ENCODE data around the gene ESPN.

The ESPN gene

DNA sequence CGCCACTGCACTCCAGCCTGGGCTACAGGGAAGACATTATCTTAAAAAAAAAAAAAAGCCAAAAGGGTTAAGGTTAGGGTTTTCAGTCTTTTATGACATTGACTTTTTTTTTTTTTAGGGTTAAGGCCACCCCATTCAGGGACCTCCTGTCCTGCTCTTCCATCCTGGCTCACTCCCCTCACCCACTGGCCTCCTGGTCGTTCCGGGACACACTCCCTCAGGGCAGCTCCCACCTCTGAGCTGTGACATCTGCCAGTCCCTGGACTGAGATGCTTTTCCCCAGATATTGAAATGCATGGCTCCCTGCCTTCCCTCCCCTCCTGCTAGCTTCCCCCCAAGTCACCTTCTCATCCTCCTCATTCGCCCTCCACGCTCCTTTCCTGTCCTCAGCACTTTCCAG is 57.2 kb downstream of the ESPN start:
- TF ChIP-seq CTCF (IDR thresholded peaks at IDR 0.05; ENCODE audit: borderline replicate concordance, insufficient read depth, low read depth, low read length), result no peak
- no peak overlapping the region for H3K4me3 ChIP-seq (ENCODE audit: low read depth, low read length)

DNA sequence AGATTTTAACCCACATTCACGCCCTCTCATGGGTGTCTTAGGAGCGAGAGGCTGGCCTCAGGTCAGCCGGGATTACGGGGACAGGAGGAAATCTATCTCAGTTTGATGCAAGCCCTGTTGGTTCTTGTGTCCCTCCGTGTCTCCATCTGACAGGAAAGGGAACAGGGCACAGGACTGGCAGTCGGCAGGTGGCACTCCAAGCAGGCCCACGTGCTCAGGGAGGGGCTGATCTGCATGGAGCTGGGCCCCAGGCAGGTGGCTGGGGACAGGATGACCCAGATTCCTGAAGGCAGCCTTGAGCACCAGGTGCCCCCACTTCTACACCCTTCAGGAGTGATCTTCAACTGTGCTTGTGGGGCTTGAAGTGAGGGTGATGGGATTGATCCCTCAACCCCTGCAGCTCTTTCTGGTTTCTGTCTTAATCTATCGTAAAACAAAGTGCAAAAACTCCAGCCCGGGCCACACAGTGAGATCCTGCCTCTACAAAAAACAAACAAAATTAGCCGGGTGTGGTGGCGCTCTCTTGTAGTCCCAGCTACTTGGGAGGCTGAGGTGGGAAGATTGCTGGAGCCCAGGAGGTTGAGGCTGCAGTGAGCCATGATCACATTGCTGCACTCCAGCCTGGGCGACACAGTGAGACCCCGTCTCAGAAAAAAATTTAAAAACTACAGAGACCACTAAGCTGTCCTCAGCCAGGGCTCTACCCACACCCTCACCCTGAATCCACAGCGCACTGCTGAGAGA is 58.6 kb downstream of the ESPN start:
- H3K4me3 ChIP-seq (ENCODE audit: low read depth, low read length), result no peak overlapping the region
- TF ChIP-seq CTCF (IDR thresholded peaks at IDR 0.05; ENCODE audit: borderline replicate concordance, insufficient read depth, low read depth, low read length), result no peak

DNA sequence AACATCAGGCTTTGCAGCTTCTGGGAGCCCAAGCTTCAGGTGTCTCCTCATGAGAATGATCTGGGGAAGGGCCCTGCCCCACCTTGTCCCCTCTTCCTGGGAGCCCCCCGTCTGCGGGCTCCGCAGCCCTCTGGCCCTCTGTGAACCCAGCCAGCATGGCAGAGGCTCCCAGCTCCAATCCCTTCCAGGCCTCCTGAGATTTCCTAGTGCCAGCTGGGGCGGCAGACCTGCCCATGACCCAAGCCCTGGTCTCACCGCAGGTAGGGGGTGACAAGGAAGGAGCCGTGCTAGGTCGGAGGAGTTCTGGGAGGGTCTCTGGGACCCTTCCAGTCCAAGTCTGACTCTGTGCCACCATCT is 59.2 kb downstream of the ESPN start:
- H3K4me3 ChIP-seq (ENCODE audit: low read depth, low read length), result no peak overlapping the region
- TF ChIP-seq CTCF (IDR thresholded peaks at IDR 0.05; ENCODE audit: borderline replicate concordance, insufficient read depth, low read depth, low read length), result no peak

DNA sequence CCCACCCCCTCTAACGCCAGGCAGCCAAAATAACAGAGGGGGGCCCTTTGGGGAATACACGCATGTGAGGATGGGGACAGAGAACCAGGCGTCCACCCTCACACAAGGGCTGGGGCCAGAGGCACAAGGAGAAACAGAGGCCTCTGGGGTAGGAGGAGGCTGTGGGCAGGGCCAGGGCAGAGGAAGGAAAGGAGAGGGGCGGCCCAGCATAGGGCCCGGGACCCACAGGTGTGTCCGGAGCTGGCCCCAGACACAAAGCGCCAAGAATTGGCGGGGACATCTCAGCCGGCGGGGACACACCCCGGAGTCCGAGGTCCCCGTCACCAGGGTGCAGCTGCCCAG is 60.2 kb downstream of the ESPN start:
- H3K4me3 ChIP-seq (ENCODE audit: low read depth, low read length), result no peak overlapping the region
- no peak for TF ChIP-seq CTCF (IDR thresholded peaks at IDR 0.05; ENCODE audit: borderline replicate concordance, insufficient read depth, low read depth, low read length)

- no peak for TF ChIP-seq CTCF (IDR thresholded peaks at IDR 0.05; ENCODE audit: borderline replicate concordance, insufficient read depth, low read depth, low read length)
- no peak overlapping the region for H3K4me3 ChIP-seq (ENCODE audit: low read depth, low read length)
Measured at GRCh38 chr1:6485168-6486101, 60.9 kb downstream of the ESPN start.

DNA sequence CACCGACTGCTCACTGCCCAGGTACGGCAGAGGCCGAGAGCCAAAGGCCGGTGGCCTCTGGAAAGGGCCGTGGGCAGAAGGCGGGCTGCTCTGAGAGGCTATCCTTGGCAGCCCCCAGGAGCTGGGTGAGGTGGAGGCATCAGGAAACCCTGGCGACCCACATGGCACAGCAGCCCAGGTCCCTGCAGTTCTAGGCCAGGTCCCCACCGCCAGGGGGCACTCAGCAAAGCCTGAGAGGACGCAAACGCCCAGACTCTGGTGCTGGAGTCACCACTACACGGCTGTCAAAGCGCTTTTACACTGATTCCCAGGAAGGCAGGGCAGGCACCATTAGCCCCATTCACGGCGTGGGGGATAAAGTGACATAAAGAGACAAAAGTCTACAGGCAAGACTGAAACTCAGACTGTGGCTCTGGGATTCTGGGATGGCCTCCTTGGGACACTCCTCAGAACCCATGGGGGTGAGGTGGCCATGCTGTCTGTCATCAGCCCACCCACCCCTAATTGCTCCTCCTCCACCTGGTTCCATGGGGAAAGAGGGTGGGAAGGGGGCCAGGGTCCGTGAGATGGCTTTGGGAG is 61.9 kb downstream of the ESPN start:
- H3K4me3 ChIP-seq (ENCODE audit: low read depth, low read length), result no peak overlapping the region
- peak; percentile 96 for TF ChIP-seq CTCF (IDR thresholded peaks at IDR 0.05; ENCODE audit: borderline replicate concordance, insufficient read depth, low read depth, low read length)

Data from GM12875 (cell line).